Left lung (tissue), 10 donors: Measurements from ENCODE around the gene DHX35. TPM values are rescaled to one million over a fixed set of nuclear protein-coding genes. Genes with fewer than 3 reads are reported as not detected.
"Not testable (repeated sequence)": the region's sequence is repeated elsewhere in the genome, so short reads cannot be mapped to it uniquely, and the experiment has no call there.

Experiments
- ATAC-seq: fragments of 200-7000 bp; cut with Tn5 transposase; one replicate; pipeline ENCODE4 v1.9.1; 2020; ENCODE audit warnings: moderate library complexity
- DNase-seq, 4 donors: peaks; one replicate each; pipeline ENCODE4 v3.0.0-alpha.2; 2013 to 2020
- H3K27ac ChIP-seq, 2 donors: fragments of 200-600 bp; sonication (generic) in 1 of 2; one replicate each; pipeline versions ENCODE4 v1.5.0 to v1.8.0; 2020 to 2021
- H3K27me3 ChIP-seq, 2 donors: fragments of 200-600 bp; sonication (generic) in 1 of 2; one replicate each; pipeline versions ENCODE4 v1.5.0 to v1.8.0; 2020 to 2021
- H3K36me3 ChIP-seq, 2 donors: fragments of 200-600 bp; sonication (generic) in 1 of 2; one replicate each; pipeline versions ENCODE4 v1.5.0 to v1.8.0; 2020 to 2021
- H3K4me1 ChIP-seq, 2 donors: fragments of 200-600 bp; one replicate each; pipeline ENCODE4 v1.8.0; 2021
- H3K4me3 ChIP-seq, 2 donors: fragments of 200-600 bp; sonication (generic) in 1 of 2; one replicate each; pipeline versions ENCODE4 v1.5.0 to v1.8.0; 2020 to 2021; ENCODE audit warnings: mild to moderate bottlenecking in 1 of 2
- H3K9me3 ChIP-seq, 2 donors: fragments of 200-600 bp; sonication (generic) in 1 of 2; one replicate each; pipeline versions ENCODE4 v1.5.0 to v1.8.0; 2020 to 2021
- intact Hi-C, 2 donors: fragments of 100-400 bp; cut with DNase I; formaldehyde crosslinking; loops; one replicate each; pipeline versions ENCODE4 v1.11.2 to v1.14.2; 2022
- polyA plus RNA-seq, 6 donors: library from polyadenylated mRNA; unstranded; fragments of 120-200 nt; gene quantifications; one replicate each; pipeline ENCODE4 v1.2.1, GENCODE V29; 2013; ENCODE audit not compliant: insufficient read length in 6 of 6
- total RNA-seq, 2 donors: library from RNA; stranded (reverse); fragmentation: NEBNext Ultra II Directional; extraction: Animal tissue kit (Norgen Biotek cat#: 25700); gene quantifications; one replicate each; pipeline ENCODE4 v1.2.1, GENCODE V29; 2021
- TF ChIP-seq, protein P1 (sequence below), 2 donors: fragments of 200-600 bp; sonication (generic) in 1 of 2; IDR thresholded peaks; one replicate each; pipeline versions ENCODE4 v1.5.0 to v1.8.0; 2021; ENCODE audit warnings: antibody characterized with exemption in 2 of 2
- donor health status: DM: no; HTN: yes; CAD: no.
- donor health status: DM: no; HTN: no; CAD: no.

The DHX35 gene
- total and polyA plus RNA-seq, 8 donors = 7.5 to 17.7 (median 16.4) TPM

DNA sequence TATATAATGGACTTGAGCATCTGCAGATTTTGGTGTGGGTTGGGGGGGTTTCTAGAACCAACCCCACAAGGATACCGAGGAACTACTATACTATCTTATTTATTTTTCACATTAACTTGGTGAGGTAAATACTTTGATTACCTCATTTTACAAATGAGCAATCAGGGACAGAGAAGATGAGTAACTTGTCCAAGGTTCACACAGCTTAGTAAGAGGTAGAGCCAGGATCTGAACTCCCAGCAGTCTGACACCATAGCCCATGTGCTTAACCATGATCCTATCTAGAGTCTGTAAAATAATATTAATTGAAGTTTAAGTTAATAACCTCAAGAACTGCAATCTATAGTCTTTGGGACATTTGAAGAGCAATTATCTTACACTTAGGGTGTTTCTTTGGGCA lies 28.6 kb downstream of the DHX35 start:
- ATAC-seq = no peak
- Histone ChIP-seq H3K4me3 (no peak overlapping the region), H3K9me3 (no peaks in the 10 kb centered on the region), H3K36me3 (peaks cover 0 to 56% of the 10 kb centered on the region in 2 donors), H3K27ac (no peak overlapping the region), H3K27me3 (no peaks in the 10 kb centered on the region), H3K4me1 (peaks cover 5 to 6% of the 10 kb centered on the region in 2 donors)
- DNase-seq = no peak
- TF ChIP-seq, protein P1, sequence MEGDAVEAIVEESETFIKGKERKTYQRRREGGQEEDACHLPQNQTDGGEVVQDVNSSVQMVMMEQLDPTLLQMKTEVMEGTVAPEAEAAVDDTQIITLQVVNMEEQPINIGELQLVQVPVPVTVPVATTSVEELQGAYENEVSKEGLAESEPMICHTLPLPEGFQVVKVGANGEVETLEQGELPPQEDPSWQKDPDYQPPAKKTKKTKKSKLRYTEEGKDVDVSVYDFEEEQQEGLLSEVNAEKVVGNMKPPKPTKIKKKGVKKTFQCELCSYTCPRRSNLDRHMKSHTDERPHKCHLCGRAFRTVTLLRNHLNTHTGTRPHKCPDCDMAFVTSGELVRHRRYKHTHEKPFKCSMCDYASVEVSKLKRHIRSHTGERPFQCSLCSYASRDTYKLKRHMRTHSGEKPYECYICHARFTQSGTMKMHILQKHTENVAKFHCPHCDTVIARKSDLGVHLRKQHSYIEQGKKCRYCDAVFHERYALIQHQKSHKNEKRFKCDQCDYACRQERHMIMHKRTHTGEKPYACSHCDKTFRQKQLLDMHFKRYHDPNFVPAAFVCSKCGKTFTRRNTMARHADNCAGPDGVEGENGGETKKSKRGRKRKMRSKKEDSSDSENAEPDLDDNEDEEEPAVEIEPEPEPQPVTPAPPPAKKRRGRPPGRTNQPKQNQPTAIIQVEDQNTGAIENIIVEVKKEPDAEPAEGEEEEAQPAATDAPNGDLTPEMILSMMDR (IDR thresholded peaks at IDR 0.05) = no peak
- intact Hi-C loops = no loop called here

DNA sequence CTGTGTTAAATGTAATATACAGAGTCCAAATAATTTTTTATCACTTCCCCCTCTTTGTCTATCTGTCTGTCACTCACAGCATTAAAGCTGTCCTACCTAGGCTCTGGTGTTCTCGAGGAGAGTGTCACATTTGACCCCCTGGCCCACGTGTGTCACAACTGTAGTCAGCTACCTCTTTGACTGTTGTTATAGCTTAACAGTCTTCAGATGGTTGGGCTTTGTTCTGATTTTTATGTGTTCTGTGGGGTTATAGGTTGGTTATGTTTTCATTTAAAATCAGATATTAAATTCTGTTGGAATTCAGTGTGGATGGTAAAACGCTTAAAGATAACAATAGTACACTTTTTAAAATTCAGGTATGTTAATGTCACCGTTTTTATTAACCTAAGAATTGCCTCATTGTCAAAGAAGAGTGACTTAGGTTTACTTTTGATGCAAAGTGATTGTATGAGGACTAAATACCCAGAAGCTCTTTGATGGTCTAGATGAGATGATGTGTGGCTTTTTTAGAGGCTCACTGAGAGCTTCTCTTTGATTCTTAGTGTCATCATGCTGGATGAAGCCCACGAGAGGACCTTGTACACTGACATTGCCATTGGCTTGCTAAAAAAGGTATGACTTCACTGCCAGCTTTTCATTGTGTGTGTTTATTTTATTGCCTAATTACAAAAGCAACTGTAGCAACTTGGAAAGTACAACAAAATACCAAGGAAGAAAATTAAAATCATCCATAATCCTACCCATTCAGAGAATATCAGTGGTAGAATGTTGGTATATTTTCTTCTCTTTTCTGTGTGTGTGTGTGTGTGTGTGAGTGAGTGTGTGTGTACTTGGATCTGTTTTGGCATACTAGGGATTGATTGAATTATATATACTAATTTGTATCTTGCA lies 29.9 kb downstream of the DHX35 start:
- DNase-seq = no peak
- Histone ChIP-seq H3K9me3 (no peaks in the 10 kb centered on the region), H3K27me3 (no peaks in the 10 kb centered on the region), H3K4me1 (no peaks in the 10 kb centered on the region), H3K27ac (no peak overlapping the region), H3K4me3 (no peak overlapping the region), H3K36me3 (peaks cover 0 to 62% of the 10 kb centered on the region in 2 donors)
- TF ChIP-seq, protein P1 (IDR thresholded peaks at IDR 0.05) = no peak
- intact Hi-C loops = no loop called here
- no peak for ATAC-seq

DNA sequence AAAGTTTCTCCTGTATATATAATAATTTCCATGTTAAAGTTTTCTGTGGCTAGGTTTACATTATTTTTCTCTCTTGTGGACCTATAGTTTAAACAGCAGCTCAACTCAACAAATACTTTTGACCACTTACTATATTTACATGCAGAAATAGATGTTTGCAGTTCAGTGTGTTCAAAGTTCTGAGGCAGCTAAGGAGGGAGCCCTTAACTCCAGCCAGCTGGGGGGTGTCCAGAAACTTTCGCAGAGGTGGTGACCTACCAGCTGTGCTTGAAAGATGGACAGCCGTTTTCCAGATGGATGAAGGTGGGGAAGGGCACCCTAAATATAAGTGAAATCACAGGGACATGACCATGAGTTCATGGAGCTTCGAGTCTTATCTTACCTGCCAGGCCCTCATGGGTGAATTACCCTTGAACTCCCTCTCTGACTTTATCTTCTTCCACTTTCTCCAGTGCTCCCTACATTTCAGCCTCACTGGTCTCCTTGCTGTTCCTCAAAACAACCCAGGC lies 33.4 kb downstream of the DHX35 start:
- intact Hi-C loops = no loop called here
- ATAC-seq = no peak

DNA sequence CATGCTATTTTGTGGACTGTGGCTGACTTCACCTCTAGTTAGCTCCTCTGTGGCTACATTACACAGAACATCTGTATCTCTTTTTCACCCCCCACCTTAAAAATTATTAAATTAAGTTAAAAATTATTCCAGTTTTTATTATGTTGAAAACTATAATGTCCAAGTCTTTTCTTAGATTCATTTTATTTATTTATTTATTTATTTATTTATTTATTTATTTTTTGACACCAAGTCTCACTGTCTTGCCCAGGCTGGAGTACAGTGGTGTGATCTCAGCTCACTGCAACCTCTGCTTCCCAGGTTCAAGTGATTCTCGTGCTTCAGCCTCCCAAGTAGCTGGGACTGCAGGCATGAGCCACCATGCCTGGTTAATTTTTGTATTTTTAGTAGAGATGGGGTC lies 34.7 kb downstream of the DHX35 start:
- H3K36me3 ChIP-seq = peaks cover 0 to 63% of the 10 kb centered on the region in 2 donors
- intact Hi-C loops = not testable (repeated sequence)

More for the DNA sequence above, 33.4 kb downstream of the DHX35 start:
- Histone ChIP-seq H3K4me3 (no peak overlapping the region), H3K27ac (no peak overlapping the region), H3K27me3 (no peaks in the 10 kb centered on the region), H3K4me1 (no peaks in the 10 kb centered on the region), H3K9me3 (no peaks in the 10 kb centered on the region), H3K36me3 (peaks cover 0 to 64% of the 10 kb centered on the region in 2 donors)
- DNase-seq = no peak
- TF ChIP-seq, protein P1 (IDR thresholded peaks at IDR 0.05) = no peak

DNA sequence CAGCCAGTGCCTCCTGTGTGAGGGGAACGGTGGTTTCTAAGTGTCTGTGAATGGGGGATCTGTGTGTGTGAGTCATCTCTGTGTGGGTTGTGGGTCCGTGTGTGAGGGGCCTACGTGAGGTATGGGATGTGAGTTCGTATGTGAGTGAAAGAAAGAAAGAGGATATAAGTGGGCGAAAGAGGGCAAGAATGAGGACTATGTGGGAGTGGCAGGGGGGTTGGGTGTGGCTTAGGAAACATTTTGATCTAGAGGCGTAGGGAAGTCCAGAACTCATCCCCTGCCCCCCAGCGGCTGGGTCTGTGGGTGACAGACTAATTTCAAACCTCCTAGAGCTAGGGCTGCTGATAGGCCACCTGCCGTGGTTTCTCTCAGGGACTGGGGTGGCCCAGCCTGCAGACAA lies 35.5 kb downstream of the DHX35 start:
- DNase-seq (no peak), ATAC-seq (no peak)
- Histone ChIP-seq H3K4me1 (no peaks in the 10 kb centered on the region), H3K27ac (no peak overlapping the region), H3K4me3 (no peak overlapping the region), H3K36me3 (peaks cover 0 to 70% of the 10 kb centered on the region in 2 donors), H3K9me3 (no peaks in the 10 kb centered on the region), H3K27me3 (no peaks in the 10 kb centered on the region)
- TF ChIP-seq, protein P1 (IDR thresholded peaks at IDR 0.05) = no peak
- intact Hi-C loops = no loop called here

More for the DNA sequence above, 34.7 kb downstream of the DHX35 start:
- DNase-seq, H3K4me3 ChIP-seq, H3K9me3 ChIP-seq, ATAC-seq, H3K27ac ChIP-seq, H3K4me1 ChIP-seq, H3K27me3 ChIP-seq: not testable (repeated sequence)
